Upper lobe of right lung (tissue), 1 donor: ENCODE results near the gene MSH3. TPM values are rescaled to one million over a fixed set of nuclear protein-coding genes. Genes with fewer than 3 reads are reported as not detected.

Source experiments
- ATAC-seq: fragments of 200-7000 bp; cut with Tn5 transposase; one replicate; pipeline ENCODE4 v1.9.1; 2020; ENCODE audit warnings: mild to moderate bottlenecking, moderate library complexity
- DNase-seq: peaks from one replicate; pipeline ENCODE4 v3.0.0-alpha.2; 2020
- H3K27ac ChIP-seq: fragments of 200-600 bp; one replicate; pipeline ENCODE4 v1.8.0; 2022
- H3K27me3 ChIP-seq: fragments of 200-600 bp; one replicate; pipeline ENCODE4 v1.8.0; 2022; ENCODE audit warnings: mild to moderate bottlenecking
- H3K36me3 ChIP-seq: fragments of 200-600 bp; one replicate; pipeline ENCODE4 v1.8.0; 2022
- H3K4me1 ChIP-seq: fragments of 200-600 bp; one replicate; pipeline ENCODE4 v1.8.0; 2022
- H3K4me3 ChIP-seq: fragments of 200-600 bp; one replicate; pipeline ENCODE4 v1.8.0; 2022; ENCODE audit warnings: mild to moderate bottlenecking
- H3K9me3 ChIP-seq: fragments of 200-600 bp; one replicate; pipeline ENCODE4 v1.8.0; 2022
- intact Hi-C: fragments of 100-400 bp; cut with DNase I; formaldehyde crosslinking; loops from one replicate; pipeline ENCODE4 v1.11.0; 2022
- total RNA-seq: library from RNA; stranded (reverse); fragmentation: NEBNext Ultra II Directional; extraction: Animal tissue kit (Norgen Biotek cat#: 25700); gene quantifications from one replicate; pipeline ENCODE4 v1.2.1, GENCODE V29; 2021
- TF ChIP-seq, protein P1 (sequence below): fragments of 200-600 bp; IDR thresholded peaks from one replicate; pipeline ENCODE4 v1.8.0; 2022; ENCODE audit warnings: antibody characterized with exemption
- donor health status: DM: no; HTN: yes; CAD: no; lungs with severe emphysema.

MSH3 gene
- total RNA-seq, 1 donor from 2014 or later = 13.7 TPM

DNA sequence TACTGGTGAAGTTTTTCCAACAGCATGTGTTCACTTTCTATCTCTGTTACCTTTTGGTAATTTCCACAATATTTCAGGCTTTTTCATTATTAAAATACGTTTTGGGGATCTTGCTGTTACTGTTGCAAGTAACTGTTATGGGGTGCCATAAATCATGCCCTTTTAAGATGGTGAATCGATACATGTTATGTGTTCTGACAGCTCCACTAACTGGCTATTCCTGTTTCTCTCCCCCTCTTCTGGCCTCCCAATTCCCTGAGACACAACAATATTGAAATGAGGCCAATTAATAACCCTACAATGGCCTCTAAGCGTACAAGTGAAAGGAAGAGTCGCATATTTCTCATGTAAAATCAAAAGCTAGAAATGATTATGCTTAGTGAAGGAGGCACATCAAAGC lies 13.1 kb upstream of the MSH3 start:
- H3K36me3 ChIP-seq = peaks cover 4% of the 10 kb centered on the region
- H3K27ac ChIP-seq = no peak overlapping the region
- H3K4me1 ChIP-seq = no peaks in the 10 kb centered on the region
- H3K9me3 ChIP-seq = no peaks in the 10 kb centered on the region
- H3K4me3 ChIP-seq = no peak overlapping the region
- TF ChIP-seq, protein P1, sequence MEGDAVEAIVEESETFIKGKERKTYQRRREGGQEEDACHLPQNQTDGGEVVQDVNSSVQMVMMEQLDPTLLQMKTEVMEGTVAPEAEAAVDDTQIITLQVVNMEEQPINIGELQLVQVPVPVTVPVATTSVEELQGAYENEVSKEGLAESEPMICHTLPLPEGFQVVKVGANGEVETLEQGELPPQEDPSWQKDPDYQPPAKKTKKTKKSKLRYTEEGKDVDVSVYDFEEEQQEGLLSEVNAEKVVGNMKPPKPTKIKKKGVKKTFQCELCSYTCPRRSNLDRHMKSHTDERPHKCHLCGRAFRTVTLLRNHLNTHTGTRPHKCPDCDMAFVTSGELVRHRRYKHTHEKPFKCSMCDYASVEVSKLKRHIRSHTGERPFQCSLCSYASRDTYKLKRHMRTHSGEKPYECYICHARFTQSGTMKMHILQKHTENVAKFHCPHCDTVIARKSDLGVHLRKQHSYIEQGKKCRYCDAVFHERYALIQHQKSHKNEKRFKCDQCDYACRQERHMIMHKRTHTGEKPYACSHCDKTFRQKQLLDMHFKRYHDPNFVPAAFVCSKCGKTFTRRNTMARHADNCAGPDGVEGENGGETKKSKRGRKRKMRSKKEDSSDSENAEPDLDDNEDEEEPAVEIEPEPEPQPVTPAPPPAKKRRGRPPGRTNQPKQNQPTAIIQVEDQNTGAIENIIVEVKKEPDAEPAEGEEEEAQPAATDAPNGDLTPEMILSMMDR = no peak
- DNase-seq (no peak), ATAC-seq (no peak)
- intact Hi-C loops = no loop called here
- no peaks in the 10 kb centered on the region for H3K27me3 ChIP-seq

DNA sequence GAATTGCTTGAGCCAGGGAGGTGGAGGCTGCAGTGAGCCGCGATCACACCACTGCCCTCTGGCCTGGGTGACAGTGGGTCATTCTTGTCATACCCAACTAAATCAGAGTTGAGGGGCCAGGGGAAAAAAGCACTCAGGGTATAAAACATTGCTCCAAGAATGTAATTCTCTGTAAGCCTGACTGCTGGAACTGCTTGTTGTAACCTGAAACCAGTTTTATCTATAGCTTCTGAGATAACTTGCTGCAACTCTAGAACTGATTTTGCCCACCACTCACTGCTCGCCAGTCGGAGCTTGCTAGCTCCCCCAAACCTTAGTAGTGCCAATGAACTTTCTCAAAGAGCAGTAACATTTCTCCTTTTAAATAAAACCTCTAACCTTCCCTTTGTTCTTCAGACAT lies 9.6 kb upstream of the MSH3 start:
- no peaks in the 10 kb centered on the region for H3K9me3 ChIP-seq
- ATAC-seq (no peak), DNase-seq (no peak)
- TF ChIP-seq, protein P1 = no peak
- H3K27me3 ChIP-seq = no peaks in the 10 kb centered on the region
- H3K27ac ChIP-seq = no peak overlapping the region
- H3K4me1 ChIP-seq = no peaks in the 10 kb centered on the region
- intact Hi-C loops = no loop called here
- no peaks in the 10 kb centered on the region for H3K36me3 ChIP-seq
- no peak overlapping the region for H3K4me3 ChIP-seq

DNA sequence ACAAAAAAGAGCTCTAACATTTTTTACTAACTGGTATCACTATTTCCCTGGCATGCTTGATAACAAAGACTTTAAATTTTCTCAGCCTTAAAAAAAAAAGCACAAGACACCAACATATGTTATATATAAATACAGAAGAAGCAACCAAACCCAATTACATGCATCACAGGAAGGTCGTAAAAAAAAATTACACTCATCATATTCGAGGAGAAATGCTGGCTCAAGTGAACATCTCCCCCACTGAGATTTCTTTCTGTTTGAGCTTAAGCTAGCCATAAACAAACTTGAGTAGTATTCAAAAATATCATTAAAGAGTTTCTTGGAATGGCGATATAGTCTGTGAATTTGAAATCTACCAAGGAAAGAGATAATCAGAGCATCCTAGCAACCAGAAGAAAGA lies 7.5 kb upstream of the MSH3 start:
- H3K27me3 ChIP-seq = no peaks in the 10 kb centered on the region
- H3K36me3 ChIP-seq = no peaks in the 10 kb centered on the region
- TF ChIP-seq, protein P1 = no peak
- intact Hi-C loops = no loop called here
- ATAC-seq (no peak), DNase-seq (no peak)
- H3K9me3 ChIP-seq = no peaks in the 10 kb centered on the region
- no peaks in the 10 kb centered on the region for H3K4me1 ChIP-seq
- no peak overlapping the region for H3K27ac ChIP-seq
- no peak overlapping the region for H3K4me3 ChIP-seq

DNA sequence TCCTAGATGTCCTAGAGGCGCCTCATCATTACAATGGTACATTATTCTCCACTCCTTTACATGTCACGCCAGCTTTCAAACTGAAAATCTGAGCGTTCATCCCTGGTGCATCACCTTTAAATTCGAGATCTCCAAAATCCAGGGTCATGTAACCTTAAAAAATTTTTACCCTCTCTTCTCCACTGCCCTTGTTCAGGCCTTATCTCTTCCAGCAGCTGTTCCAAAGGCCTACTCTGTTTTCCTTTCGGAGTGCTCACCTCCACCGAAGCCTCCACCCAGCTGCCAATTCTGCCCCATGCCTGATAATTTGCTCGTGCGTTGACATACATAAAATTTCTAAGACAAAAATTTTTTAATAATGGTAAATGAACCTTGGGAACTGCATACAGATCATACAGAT lies 950 bp upstream of the MSH3 start:
- Histone ChIP-seq H3K4me1 (peaks cover 19% of the 10 kb centered on the region), H3K36me3 (peaks cover 17% of the 10 kb centered on the region), H3K4me3 (peak overlapping the region; percentile 83), H3K9me3 (no peaks in the 10 kb centered on the region), H3K27me3 (no peaks in the 10 kb centered on the region), H3K27ac (no peak overlapping the region)
- DNase-seq = no peak
- TF ChIP-seq, protein P1 = no peak
- ATAC-seq = no peak
- intact Hi-C loops = no loop called here

DNA sequence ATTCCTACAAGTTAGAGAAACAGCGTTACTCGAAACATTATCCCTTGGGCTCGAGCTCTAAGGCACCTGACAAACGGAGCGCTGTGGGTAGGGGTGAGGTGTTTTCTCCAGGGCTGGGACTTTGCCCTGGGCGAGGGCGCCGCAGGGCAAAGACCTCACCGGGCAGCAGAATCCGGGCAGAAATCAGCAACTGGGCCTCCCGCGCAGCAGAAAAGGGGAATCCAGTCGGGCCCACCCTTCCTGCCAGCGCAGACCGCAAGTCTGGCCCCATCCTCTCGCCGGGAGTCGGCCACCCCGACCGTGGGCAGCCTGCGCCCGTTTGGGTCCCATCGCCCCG lies 430 bp upstream of the MSH3 start:
- Histone ChIP-seq H3K4me3 (peak overlapping the region; percentile 83), H3K27me3 (no peaks in the 10 kb centered on the region), H3K4me1 (peaks cover 19% of the 10 kb centered on the region), H3K27ac (no peak overlapping the region), H3K36me3 (peaks cover 23% of the 10 kb centered on the region), H3K9me3 (no peaks in the 10 kb centered on the region)
- DNase-seq (no peak), ATAC-seq (no peak)
- TF ChIP-seq, protein P1 = no peak
- intact Hi-C loops = no loop called here

DNA sequence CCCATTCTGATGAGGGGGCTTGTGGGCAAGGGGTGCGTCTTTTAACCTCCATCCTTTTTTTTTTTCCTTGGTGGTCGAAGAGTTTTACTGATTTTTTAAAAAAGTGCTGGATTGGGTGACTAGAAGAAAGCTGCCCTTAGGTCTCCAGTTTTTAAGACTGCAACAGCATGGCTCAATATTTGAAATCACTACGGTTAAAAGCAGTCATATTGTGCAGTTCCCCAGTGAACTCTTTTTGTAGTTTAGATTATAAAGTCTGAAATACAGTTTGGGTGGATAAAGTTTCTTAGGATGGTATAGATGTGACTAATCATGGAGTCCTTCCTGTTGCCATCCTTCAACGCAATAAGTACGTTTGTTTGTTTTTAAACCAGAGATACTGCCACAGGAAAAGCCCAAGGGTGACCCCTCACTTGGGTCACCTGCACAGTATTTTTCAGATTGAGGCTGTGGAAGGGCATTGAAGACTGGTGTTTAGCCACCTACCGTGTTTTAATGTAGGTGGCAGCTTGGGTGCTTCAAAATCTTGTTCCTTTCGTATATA lies 851 bp downstream of the MSH3 start:
- TF ChIP-seq, protein P1 = no peak
- DNase-seq = no peak
- peak overlapping the region; percentile 93 for H3K27ac ChIP-seq
- H3K36me3 ChIP-seq = peaks cover 35% of the 10 kb centered on the region
- H3K9me3 ChIP-seq = no peaks in the 10 kb centered on the region
- H3K4me1 ChIP-seq = peaks cover 19% of the 10 kb centered on the region
- intact Hi-C loops = no loop called here
- H3K4me3 ChIP-seq = peak overlapping the region; percentile 83
- H3K27me3 ChIP-seq = no peaks in the 10 kb centered on the region
- no peak for ATAC-seq
